Immature natural killer cell (primary cell): ENCODE data around the gene MACROD2. TPM values are rescaled to one million over a fixed set of nuclear protein-coding genes. Genes with fewer than 3 reads are reported as not detected.
"Not testable (repeated sequence)": the region's sequence is repeated elsewhere in the genome, so short reads cannot be mapped to it uniquely, and the experiment has no call there.

Experiments used
- DNase-seq, 3 donors: peaks; one replicate each; pipeline ENCODE4 v3.0.0; 2022; ENCODE audit warnings: mixed read lengths in 1 of 3
- H3K27ac Mint-ChIP-seq, 6 donors: one replicate each; pipeline ENCODE4 v1.8.0; 2020; ENCODE audit warnings: mixed read lengths in 6 of 6, mild to moderate bottlenecking in 5 of 6, inconsistent platforms in 4 of 6, moderate library complexity in 3 of 6
- H3K27me3 Mint-ChIP-seq, 3 donors: one replicate each; pipeline ENCODE4 v1.8.0; 2020 to 2021; ENCODE audit warnings: low read depth in 3 of 3, mild to moderate bottlenecking in 3 of 3, mixed read lengths in 3 of 3, moderate library complexity in 3 of 3, inconsistent platforms in 1 of 3
- H3K36me3 Mint-ChIP-seq, 3 donors: one replicate each; pipeline ENCODE4 v1.8.0; 2020; ENCODE audit warnings: mixed read lengths in 3 of 3, inconsistent platforms in 2 of 3, mild to moderate bottlenecking in 2 of 3
- H3K4me1 Mint-ChIP-seq, 2 donors: one replicate each; pipeline ENCODE4 v1.8.0; 2020; ENCODE audit warnings: inconsistent platforms in 2 of 2, mild to moderate bottlenecking in 2 of 2, mixed read lengths in 2 of 2, moderate library complexity in 1 of 2
- H3K4me3 Mint-ChIP-seq, 5 donors: one replicate each; pipeline ENCODE4 v1.8.0; 2020; ENCODE audit warnings: mild to moderate bottlenecking in 5 of 5, mixed read lengths in 5 of 5, inconsistent platforms in 3 of 5, moderate library complexity in 3 of 5
- H3K9me3 Mint-ChIP-seq, 6 donors: one replicate each; pipeline ENCODE4 v1.8.0; 2020; ENCODE audit warnings: mild to moderate bottlenecking in 6 of 6, mixed read lengths in 6 of 6, inconsistent platforms in 4 of 6, moderate library complexity in 3 of 6
- polyA plus RNA-seq, 3 donors: library from polyadenylated mRNA; unstranded; fragments of 300-500 nt; fragmentation: Illumina TruSeq; gene quantifications; one replicate each; pipeline ENCODE4 v1.2.3, GENCODE V29; 2021

The MACROD2 gene
- polyA plus RNA-seq, 3 donors from 2014 or later, result not detected

DNA sequence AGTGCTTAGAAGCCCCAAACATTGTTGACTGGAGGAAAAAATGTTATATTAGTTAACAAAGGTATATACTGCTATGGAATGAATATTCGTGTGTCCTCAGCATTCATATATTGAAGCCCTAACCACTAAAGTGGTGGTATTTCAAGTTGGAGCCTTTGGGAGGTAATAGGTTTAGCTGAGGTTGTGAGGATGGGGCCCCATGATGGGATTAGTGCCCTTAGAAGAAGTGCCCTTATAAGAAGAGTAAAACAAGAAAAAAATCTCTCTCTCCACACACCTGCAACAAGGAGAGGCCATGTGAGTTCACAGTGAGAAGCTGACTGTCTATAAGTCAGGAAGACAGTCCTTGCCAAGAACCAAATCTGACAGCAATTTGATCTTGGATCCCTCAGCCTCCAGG, 1103.8 kb downstream of the MACROD2 start:
- Mint-ChIP-seq H3K9me3 (peaks cover 5 to 44% (median 16%) of the 10 kb centered on the region in 6 donors), H3K27ac (no peak overlapping the region), H3K27me3 (peaks cover 0 to 1% (median 0%) of the 10 kb centered on the region in 3 donors), H3K4me1 (no peaks in the 10 kb centered on the region), H3K36me3 (no peaks in the 10 kb centered on the region), H3K4me3 (no peak overlapping the region)
- no peak for DNase-seq

DNA sequence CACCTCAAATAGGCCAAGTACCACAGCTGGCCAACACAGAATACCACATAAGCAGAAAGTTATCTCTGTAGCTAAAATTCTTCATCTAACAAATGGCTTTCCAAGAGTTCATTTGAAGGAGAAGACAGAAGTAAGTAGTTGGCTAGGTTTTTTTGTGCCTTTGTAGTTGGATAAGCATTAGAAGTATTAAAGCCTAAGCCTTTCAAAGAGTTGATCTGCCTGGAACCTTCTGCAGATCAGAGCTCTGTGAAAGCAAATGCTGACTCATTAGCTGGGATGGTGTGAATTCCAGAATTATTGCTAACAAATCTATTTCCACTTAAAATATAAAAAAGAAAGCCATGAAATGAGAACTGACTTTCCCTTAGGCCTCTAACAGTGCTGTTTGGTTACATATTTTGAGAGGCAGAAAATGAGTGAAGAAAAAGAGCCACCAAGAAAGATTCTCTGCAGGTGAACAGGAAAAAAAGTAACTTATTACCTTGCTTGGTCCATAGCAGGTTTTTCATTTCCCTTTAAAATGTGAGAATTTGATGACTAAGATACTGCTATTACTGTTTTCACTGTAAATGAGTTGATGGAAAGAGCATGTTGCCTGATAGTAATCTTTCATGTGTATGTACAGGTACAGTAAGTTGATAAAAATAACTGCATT, 1105.3 kb downstream of the MACROD2 start:
- no peak overlapping the region for H3K4me3 Mint-ChIP-seq
- DNase-seq, result no peak
- H3K36me3 Mint-ChIP-seq, result no peaks in the 10 kb centered on the region
- peaks cover 0 to 1% (median 0%) of the 10 kb centered on the region in 3 donors for H3K27me3 Mint-ChIP-seq
- H3K27ac Mint-ChIP-seq, result no peak overlapping the region
- H3K9me3 Mint-ChIP-seq, result peaks cover 3 to 43% (median 16%) of the 10 kb centered on the region in 6 donors
- no peaks in the 10 kb centered on the region for H3K4me1 Mint-ChIP-seq

DNA sequence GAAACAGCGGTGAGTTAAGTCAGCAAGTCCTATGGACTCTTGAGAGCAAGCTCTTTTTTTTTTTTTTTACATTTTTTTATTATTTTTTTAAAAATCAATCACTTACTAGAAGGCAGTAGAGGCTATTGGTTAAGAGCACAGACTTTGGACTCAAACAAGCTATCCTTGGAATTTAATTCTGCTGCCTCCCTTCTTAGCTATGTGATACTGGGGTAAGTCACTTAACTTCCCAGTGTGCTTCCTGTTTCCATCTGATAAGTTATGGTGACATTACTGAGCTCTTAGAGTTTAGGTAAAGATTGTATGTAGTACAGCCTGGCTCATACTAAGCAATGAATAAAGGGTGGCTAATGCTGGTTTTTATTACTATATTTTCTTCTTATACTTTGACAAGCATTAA, 1112.6 kb downstream of the MACROD2 start:
- Mint-ChIP-seq H3K4me1 (no peaks in the 10 kb centered on the region), H3K27me3 (no peaks in the 10 kb centered on the region), H3K9me3 (peaks cover 1 to 37% (median 8%) of the 10 kb centered on the region in 6 donors), H3K27ac (no peak overlapping the region), H3K36me3 (no peaks in the 10 kb centered on the region), H3K4me3 (no peak overlapping the region)
- DNase-seq, result no peak

DNA sequence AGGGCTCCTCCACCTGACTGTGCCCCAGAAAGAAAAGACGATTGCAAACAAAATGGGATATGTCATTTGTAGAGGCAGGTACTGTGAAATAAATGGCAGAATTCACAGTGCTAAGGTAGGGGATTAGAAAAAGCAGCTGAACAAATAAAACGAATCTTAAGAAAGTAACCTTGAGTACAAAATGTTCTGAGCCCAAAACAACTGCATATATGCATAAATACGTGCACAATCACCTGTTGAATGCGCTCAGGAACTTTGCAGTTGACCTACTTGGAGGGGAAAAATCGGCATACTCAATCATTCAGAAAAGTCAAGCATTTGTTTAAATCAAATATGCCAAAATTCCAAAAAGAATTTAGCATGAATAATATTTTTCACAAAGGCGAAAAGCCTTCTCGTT, 1114.2 kb downstream of the MACROD2 start:
- H3K27me3 Mint-ChIP-seq, result no peaks in the 10 kb centered on the region
- H3K27ac Mint-ChIP-seq, result no peak overlapping the region
- H3K4me3 Mint-ChIP-seq, result no peak overlapping the region
- no peaks in the 10 kb centered on the region for H3K36me3 Mint-ChIP-seq
- H3K9me3 Mint-ChIP-seq, result peaks cover 1 to 37% (median 7%) of the 10 kb centered on the region in 6 donors
- H3K4me1 Mint-ChIP-seq, result no peaks in the 10 kb centered on the region
- DNase-seq, result no peak

DNA sequence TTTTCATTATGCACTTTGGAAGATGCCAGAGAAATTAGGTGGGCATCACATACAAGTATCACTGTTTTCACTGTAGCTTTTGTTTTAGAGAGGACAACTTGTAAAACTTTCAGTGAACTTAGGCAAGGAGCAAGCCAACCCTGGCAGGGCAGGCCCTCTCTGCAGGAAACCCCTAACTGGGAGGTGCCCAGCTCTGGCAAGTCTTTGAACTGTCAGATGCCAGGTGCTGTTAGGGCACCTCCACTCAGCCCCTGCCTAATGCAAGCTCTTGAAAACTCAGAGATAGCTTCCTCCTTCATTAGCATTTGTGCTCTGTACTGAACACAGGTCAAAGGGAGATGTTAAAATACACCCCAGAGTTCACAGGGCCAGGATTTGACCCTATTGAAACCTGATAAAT, 1116.3 kb downstream of the MACROD2 start:
- no peak overlapping the region for H3K27ac Mint-ChIP-seq

DNA sequence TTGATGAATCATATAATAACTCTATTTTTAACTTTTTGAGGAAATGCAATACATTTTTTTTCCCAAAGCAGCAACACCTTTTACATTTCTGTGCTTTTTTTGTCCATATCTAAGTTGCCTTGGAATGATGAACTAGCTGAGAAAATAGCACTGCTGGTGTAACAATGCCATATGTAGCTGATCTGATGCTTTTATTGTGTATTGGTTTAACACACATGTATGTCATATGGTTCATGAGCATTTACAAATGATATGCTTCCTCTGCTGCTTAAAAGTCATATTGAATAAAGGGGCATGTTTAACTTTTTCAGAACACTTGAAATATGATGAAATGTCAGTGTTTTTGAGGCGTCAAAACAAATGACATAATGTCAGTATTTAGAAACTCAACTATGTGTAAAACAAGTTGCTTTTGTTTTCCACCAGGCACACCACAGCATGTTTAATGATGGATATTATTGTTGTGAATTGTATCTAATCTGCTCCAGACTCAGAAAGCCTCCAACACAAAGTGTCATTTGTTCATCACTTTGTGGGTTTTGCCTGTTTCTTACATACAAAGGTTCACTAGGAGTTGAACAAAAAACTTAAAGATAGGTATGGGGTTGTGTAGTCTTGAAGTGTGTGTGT, 1117.9 kb downstream of the MACROD2 start:
- no peak overlapping the region for H3K4me3 Mint-ChIP-seq
- peaks cover 3 to 39% (median 8%) of the 10 kb centered on the region in 6 donors for H3K9me3 Mint-ChIP-seq
- no peak for DNase-seq
- peaks cover 0 to 3% (median 0%) of the 10 kb centered on the region in 3 donors for H3K36me3 Mint-ChIP-seq
- peaks cover 0 to 1% (median 0%) of the 10 kb centered on the region in 3 donors for H3K27me3 Mint-ChIP-seq
- no peaks in the 10 kb centered on the region for H3K4me1 Mint-ChIP-seq
- no peak overlapping the region for H3K27ac Mint-ChIP-seq

More for the DNA sequence above, 1116.3 kb downstream of the MACROD2 start:
- no peak for DNase-seq
- H3K4me1 Mint-ChIP-seq, result no peaks in the 10 kb centered on the region
- H3K9me3 Mint-ChIP-seq, result peaks cover 4 to 44% (median 8%) of the 10 kb centered on the region in 6 donors
- no peak overlapping the region for H3K4me3 Mint-ChIP-seq
- H3K27me3 Mint-ChIP-seq, result no peaks in the 10 kb centered on the region
- no peaks in the 10 kb centered on the region for H3K36me3 Mint-ChIP-seq

DNA sequence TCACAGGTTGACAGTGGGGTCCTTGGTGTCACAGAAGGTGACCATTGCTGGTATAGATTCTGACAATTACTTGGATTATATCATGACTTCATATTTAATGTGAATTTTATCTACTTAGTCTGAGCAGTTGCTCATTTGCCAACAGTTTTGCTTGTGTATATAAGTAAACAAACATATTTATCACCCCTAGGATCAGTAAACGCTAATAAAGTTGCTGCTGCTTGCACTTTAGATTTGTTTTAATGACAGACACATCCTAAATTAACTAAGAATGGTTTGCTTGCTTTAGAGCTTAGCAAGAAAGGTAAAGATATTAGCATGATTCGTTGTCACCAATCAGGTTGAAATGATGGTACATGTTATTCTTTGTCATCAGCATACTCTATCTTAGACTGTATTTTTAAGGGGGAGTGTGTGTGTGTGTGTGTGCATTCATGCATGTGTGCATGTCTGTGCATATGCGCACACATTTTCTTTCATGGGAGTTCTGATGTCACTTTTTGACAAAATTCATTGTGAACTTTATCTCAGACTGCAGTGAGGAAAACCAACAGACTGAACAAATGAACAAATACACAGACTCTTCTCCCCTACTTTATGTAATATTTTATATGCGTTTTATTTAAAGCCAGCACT, 1124.7 kb downstream of the MACROD2 start:
- DNase-seq, result no peak
- Mint-ChIP-seq H3K4me1 (no peaks in the 10 kb centered on the region), H3K9me3 (peaks cover 2 to 30% (median 11%) of the 10 kb centered on the region in 6 donors), H3K27me3 (peaks cover 0 to 2% (median 0%) of the 10 kb centered on the region in 3 donors), H3K4me3 (no peak overlapping the region), H3K36me3 (peaks cover 0 to 3% (median 0%) of the 10 kb centered on the region in 3 donors), H3K27ac (no peak overlapping the region)

DNA sequence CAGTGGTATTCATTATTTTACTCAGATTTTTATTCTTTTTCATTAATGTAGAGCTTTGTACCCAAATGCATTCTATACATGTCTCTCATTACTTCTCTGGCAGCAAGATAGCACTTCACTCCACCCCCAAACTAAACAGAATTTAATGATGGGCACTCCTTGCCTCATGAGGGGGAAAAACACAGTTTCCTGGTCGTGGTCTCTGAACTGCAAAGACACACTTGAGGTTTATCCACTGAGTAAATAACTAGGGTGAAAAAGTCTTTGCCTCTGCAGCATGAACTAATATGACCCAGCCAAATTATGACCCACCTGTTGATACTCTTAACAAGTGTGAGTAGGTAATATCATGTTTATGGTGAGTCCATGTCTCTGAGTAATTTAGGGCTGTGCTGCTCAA, 1127.3 kb downstream of the MACROD2 start:
- DNase-seq, result no peak
- H3K4me3 Mint-ChIP-seq, result no peak overlapping the region
- H3K36me3 Mint-ChIP-seq, result peaks cover 0 to 2% (median 0%) of the 10 kb centered on the region in 3 donors
- no peaks in the 10 kb centered on the region for H3K4me1 Mint-ChIP-seq
- peaks cover 0 to 2% (median 0%) of the 10 kb centered on the region in 3 donors for H3K27me3 Mint-ChIP-seq
- H3K9me3 Mint-ChIP-seq, result peaks cover 0 to 25% (median 8%) of the 10 kb centered on the region in 6 donors
- no peak overlapping the region for H3K27ac Mint-ChIP-seq

DNA sequence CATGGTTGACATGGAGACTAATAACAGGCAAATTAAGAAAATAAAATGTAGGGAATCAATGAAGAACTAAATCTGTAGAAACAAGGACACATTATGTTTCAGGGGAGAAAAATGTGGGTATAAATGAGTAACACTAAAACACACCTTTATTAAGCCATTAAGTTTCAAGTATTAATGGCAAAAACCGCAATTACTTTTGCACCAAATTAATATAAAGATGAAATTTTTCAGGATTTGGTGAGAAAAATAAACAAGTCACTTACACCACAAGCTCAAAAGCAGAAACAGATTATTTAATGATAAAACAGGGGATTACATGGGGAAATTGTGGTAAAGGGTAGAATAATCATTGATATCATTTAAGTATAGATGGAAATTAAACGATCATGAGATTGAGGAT, 1135.9 kb downstream of the MACROD2 start:
- Mint-ChIP-seq H3K4me1 (no peaks in the 10 kb centered on the region), H3K27ac (no peak overlapping the region), H3K27me3 (peaks cover 0 to 3% (median 0%) of the 10 kb centered on the region in 3 donors), H3K4me3 (no peak overlapping the region), H3K36me3 (no peaks in the 10 kb centered on the region), H3K9me3 (peaks cover 0 to 21% (median 11%) of the 10 kb centered on the region in 6 donors)
- no peak for DNase-seq

DNA sequence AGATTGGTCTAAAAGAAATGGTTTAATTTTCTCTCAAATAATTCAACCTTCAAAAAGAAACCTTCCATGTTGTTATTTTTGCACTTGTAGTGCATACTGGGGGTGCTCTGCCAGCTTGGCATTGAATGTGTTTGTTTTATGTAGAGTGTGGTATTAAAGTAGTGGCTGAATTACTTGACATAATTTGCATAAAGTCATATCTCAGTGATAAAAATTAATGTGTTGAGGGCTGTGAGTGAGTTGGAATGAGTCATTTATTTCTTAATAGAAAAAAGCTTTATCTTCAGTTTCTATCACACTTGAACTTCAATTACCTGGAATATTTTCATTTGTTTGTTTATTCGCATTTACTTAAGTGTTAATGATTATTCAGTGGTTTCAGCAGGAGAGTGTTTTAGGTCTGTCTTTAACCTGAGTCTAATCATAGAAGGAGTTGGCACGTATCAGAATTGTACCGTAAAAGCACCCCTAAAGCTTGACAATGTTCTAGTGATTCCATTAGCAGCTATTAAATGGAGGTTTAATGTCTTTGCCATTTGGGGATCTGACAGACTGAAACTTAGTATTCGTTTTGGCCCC, 1143.3 kb downstream of the MACROD2 start:
- no peak overlapping the region for H3K27ac Mint-ChIP-seq
- H3K9me3 Mint-ChIP-seq, result peaks cover 0 to 14% (median 7%) of the 10 kb centered on the region in 6 donors
- no peaks in the 10 kb centered on the region for H3K4me1 Mint-ChIP-seq
- H3K36me3 Mint-ChIP-seq, result no peaks in the 10 kb centered on the region
- H3K4me3 Mint-ChIP-seq, result no peak overlapping the region
- no peak for DNase-seq
- no peaks in the 10 kb centered on the region for H3K27me3 Mint-ChIP-seq

DNA sequence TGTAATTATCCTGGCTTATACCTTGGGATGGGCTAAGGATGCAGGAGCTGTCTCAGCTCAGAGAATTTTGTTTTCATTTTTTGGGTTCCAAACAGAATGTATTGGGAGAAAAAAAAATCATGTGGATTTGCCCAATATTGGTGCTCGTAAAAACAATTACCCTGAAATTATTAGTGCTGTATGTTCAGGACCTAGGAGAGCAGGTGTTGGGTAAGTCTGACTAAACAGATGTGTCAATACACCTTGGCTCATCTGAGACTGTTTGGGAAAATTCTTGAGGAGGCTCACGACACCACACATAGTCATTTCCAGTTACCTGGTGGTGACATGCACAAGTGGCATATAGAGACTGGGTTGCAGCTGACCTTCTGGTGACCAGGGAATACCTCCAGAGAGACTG, 1144.2 kb downstream of the MACROD2 start:
- no peak overlapping the region for H3K4me3 Mint-ChIP-seq
- H3K27me3 Mint-ChIP-seq, result no peaks in the 10 kb centered on the region
- no peak for DNase-seq
- H3K36me3 Mint-ChIP-seq, result no peaks in the 10 kb centered on the region
- no peaks in the 10 kb centered on the region for H3K4me1 Mint-ChIP-seq
- H3K27ac Mint-ChIP-seq, result no peak overlapping the region
- peaks cover 2 to 17% (median 7%) of the 10 kb centered on the region in 6 donors for H3K9me3 Mint-ChIP-seq

DNA sequence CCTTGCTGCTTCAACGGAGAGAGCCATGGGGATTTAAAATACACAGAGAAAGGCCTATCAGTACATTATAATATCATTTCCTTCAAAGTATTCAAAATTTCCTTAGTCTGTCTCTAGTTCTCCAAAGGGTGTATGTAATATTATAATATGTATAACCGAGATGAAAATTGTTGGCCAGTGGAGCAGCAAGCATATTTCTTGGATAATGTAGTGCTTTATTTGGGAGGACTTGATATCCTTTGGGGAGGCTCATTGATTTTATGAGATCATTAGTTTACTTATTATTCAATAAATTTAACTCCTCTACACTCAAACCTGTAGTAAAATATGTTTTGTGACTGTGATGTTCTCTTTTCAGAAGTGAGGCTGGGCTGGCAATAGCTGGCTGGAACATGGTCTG, 1145.0 kb downstream of the MACROD2 start:
- no peak for DNase-seq
- no peaks in the 10 kb centered on the region for H3K36me3 Mint-ChIP-seq
- H3K4me3 Mint-ChIP-seq, result no peak overlapping the region
- H3K4me1 Mint-ChIP-seq, result no peaks in the 10 kb centered on the region
- H3K9me3 Mint-ChIP-seq, result peaks cover 2 to 25% (median 7%) of the 10 kb centered on the region in 6 donors
- H3K27me3 Mint-ChIP-seq, result no peaks in the 10 kb centered on the region
- H3K27ac Mint-ChIP-seq, result no peak overlapping the region

DNA sequence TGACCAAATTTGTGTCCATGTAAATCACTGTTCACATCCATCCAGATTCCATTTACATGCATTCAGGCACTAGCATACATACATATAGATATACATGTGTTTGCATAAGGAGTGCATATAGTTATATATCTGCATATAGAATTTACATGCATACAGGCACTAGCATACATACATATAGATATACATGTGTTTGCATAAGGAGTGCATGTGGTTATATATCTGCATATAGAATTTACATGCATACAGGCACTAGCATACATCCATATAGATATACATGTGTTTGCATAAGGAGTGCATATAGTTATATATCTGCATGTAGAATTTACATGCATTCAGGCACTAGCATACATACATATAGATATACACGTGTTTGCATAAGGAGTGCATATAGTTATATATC, 1145.6 kb downstream of the MACROD2 start:
- not testable (repeated sequence) for H3K4me1 Mint-ChIP-seq, H3K4me3 Mint-ChIP-seq, H3K27me3 Mint-ChIP-seq, DNase-seq, H3K36me3 Mint-ChIP-seq, H3K27ac Mint-ChIP-seq
- H3K9me3 Mint-ChIP-seq, result peaks cover 2 to 25% (median 7%) of the 10 kb centered on the region in 6 donors

DNA sequence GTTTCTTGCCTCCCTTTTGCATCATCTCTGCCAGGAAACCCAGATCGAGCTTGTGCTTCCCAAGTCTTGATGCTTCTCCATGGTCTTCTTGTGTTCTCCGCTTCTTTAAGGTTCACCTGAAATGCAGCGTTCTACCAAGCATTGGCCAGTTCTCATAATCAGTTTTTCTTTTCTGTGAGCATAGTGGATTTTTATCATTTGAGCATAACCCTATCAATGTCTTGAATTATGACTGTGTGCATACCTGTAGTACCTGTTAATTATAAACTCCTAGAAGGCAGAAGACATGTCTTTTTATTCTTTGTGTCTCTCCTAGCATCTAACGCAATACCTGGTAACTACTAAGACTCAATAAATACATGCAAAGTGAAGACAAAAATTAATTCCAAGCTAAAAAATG, 1146.5 kb downstream of the MACROD2 start:
- Mint-ChIP-seq H3K27me3 (no peaks in the 10 kb centered on the region), H3K4me1 (no peaks in the 10 kb centered on the region), H3K27ac (no peak overlapping the region), H3K4me3 (no peak overlapping the region), H3K36me3 (no peaks in the 10 kb centered on the region), H3K9me3 (peaks cover 3 to 25% (median 10%) of the 10 kb centered on the region in 6 donors)
- no peak for DNase-seq
